Neural cell (in vitro differentiated cells): ENCODE measurements around the gene TMSB15A. TPM values are rescaled to one million over a fixed set of nuclear protein-coding genes. Genes with fewer than 3 reads are reported as not detected.

Source experiments
- H2AFZ ChIP-seq: fragments of 200-600, 300-800 bp; sonication (generic), shearing (Covaris generic); 2 replicates; pipeline ENCODE4 v1.6.0; 2014; ENCODE audit warnings: low read depth, mild to moderate bottlenecking, antibody characterized with exemption, low read length, moderate library complexity
- H3F3A ChIP-seq: fragments of 200-600 bp; shearing (Covaris generic); 2 replicates; pipeline ENCODE4 v1.6.1; 2016; ENCODE audit warnings: mild to moderate bottlenecking, moderate library complexity, mixed read lengths, antibody characterized with exemption, low read length; ENCODE audit not compliant: insufficient read depth, poor library complexity, severe bottlenecking
- H3K27ac ChIP-seq: fragments of 200-600, 300-800 bp; sonication (generic), shearing (Covaris generic); 2 replicates; pipeline ENCODE4 v1.5.1; 2014; ENCODE audit warnings: mild to moderate bottlenecking, low read length, moderate library complexity
- H3K27me3 ChIP-seq: fragments of 300-800, 200-600 bp; sonication (generic), shearing (Covaris generic); 2 replicates; pipeline ENCODE4 v1.6.0; 2014; ENCODE audit warnings: mild to moderate bottlenecking, low read depth, low read length, moderate library complexity; ENCODE audit not compliant: insufficient read depth
- H3K36me3 ChIP-seq: fragments of 300-800, 200-600 bp; sonication (generic), shearing (Covaris generic); 2 replicates; pipeline ENCODE4 v1.5.1; 2014; ENCODE audit warnings: mild to moderate bottlenecking, antibody characterized with exemption, low read length, moderate library complexity; ENCODE audit not compliant: insufficient read depth
- H3K4me2 ChIP-seq: fragments of 300-800, 200-600 bp; sonication (generic), shearing (Covaris generic); 2 replicates; pipeline ENCODE4 v1.6.0; 2014; ENCODE audit warnings: mild to moderate bottlenecking, low read length
- H3K4me3 ChIP-seq: fragments of 300-800, 200-600 bp; sonication (generic), shearing (Covaris generic); 2 replicates; pipeline ENCODE4 v1.5.1; 2014; ENCODE audit warnings: mild to moderate bottlenecking, low read length, moderate library complexity
- H3K79me2 ChIP-seq: fragments of 200-600 bp; shearing (Covaris generic); replicated peaks from 2 replicates; pipeline ENCODE4 v1.6.0; 2014; ENCODE audit warnings: mild to moderate bottlenecking, low read length, moderate library complexity; ENCODE audit not compliant: insufficient read depth
- H3K9ac ChIP-seq: fragments of 300-800, 200-600 bp; sonication (generic), shearing (Covaris generic); 2 replicates; pipeline ENCODE4 v1.6.1; 2016; ENCODE audit warnings: mild to moderate bottlenecking, low read length, mixed read lengths
- H3K9me2 ChIP-seq: fragments of 200-600 bp; shearing (Covaris generic); 2 replicates; pipeline ENCODE4 v1.6.1; 2016; ENCODE audit warnings: mild to moderate bottlenecking, low read length, mixed read lengths; ENCODE audit not compliant: insufficient read depth
- H3K9me3 ChIP-seq: fragments of 200-600, 300-800 bp; sonication (generic), shearing (Covaris generic); 2 replicates; pipeline ENCODE4 v1.6.1; 2016; ENCODE audit warnings: mild to moderate bottlenecking, mixed run types, low read length, moderate library complexity, mixed read lengths
- H4K20me1 ChIP-seq: fragments of 200-600 bp; shearing (Covaris generic); 2 replicates; pipeline ENCODE4 v1.6.1; 2016; ENCODE audit warnings: mild to moderate bottlenecking, mixed run types; ENCODE audit not compliant: insufficient read depth
- CTCF ChIP-seq: fragments of 450-650 bp; IDR thresholded peaks from 2 replicates; pipeline ENCODE4 v1.5.1; 2014; ENCODE audit warnings: antibody characterized with exemption, mild to moderate bottlenecking, moderate library complexity; ENCODE audit not compliant: poor library complexity, severe bottlenecking
- EP300 ChIP-seq: fragments of 450-650 bp; conservative IDR thresholded peaks from 2 replicates; pipeline ENCODE4 v1.6.1; 2014; ENCODE audit warnings: antibody characterized with exemption, mild to moderate bottlenecking, moderate library complexity; ENCODE audit not compliant: poor library complexity, severe bottlenecking
- EZH2 ChIP-seq: fragments of 200-600, 300-800 bp; shearing (Covaris generic), sonication (generic); IDR thresholded peaks from 2 replicates; pipeline ENCODE4 v1.6.1; 2014; ENCODE audit warnings: antibody characterized with exemption, low read length, borderline replicate concordance, mild to moderate bottlenecking; ENCODE audit not compliant: insufficient read depth, poor library complexity, severe bottlenecking
- MXI1 ChIP-seq: fragments of 450-650 bp; conservative IDR thresholded peaks from 2 replicates; pipeline ENCODE4 v1.6.1; 2014; ENCODE audit warnings: antibody characterized with exemption, mild to moderate bottlenecking; ENCODE audit not compliant: poor library complexity, severe bottlenecking
- POLR2AphosphoS5 ChIP-seq: IDR thresholded peaks from 2 replicates; pipeline ENCODE4 v1.6.1; 2012
- RAD21 ChIP-seq: fragments of 450-650 bp; conservative IDR thresholded peaks from 2 replicates; pipeline ENCODE4 v1.6.1; 2014; ENCODE audit warnings: antibody characterized with exemption, mild to moderate bottlenecking, moderate library complexity
- REST ChIP-seq: IDR thresholded peaks from 2 replicates; pipeline ENCODE4 v1.6.1; 2012; ENCODE audit warnings: borderline replicate concordance
- SMC3 ChIP-seq: fragments of 450-650 bp; conservative IDR thresholded peaks from 2 replicates; pipeline ENCODE4 v1.6.1; 2014; ENCODE audit warnings: antibody characterized with exemption, mild to moderate bottlenecking, moderate library complexity; ENCODE audit not compliant: poor library complexity
- TAF1 ChIP-seq: IDR thresholded peaks from 2 replicates; pipeline ENCODE4 v1.6.1; 2012; ENCODE audit warnings: low read depth
- polyA plus RNA-seq: library from polyadenylated mRNA; depleted of rRNA; stranded (reverse); fragments of >200 nt; gene quantifications from 2 replicates; pipeline ENCODE4 v1.2.3, GENCODE V29; 2014

TMSB15A gene
- polyA plus RNA-seq, 1 donor from 2014 or later = 1,269 TPM

- H3K27me3 ChIP-seq = no peaks in the 10 kb centered on the region
- TF ChIP-seq EP300 (no peak), CTCF (no peak), RAD21 (no peak), TAF1 (no peak), MXI1 (no peak), POLR2AphosphoS5 (no peak), EZH2 (no peak), SMC3 (no peak), REST (no peak)
- peak overlapping the region; percentile 74 for H3K4me3 ChIP-seq
Observed at GRCh38 chrX:102514536-102514935, 2.0 kb downstream of the TMSB15A start.

GRCh38 chrX:102498732-102499131 lies 17.8 kb downstream of the TMSB15A start:
- no peak overlapping the region for H2AFZ ChIP-seq
- H3K27me3 ChIP-seq = no peaks in the 10 kb centered on the region
- no peaks in the 10 kb centered on the region for H3K9me2 ChIP-seq
- no peak overlapping the region for H3K4me3 ChIP-seq
- H3K4me2 ChIP-seq = no peak overlapping the region
- no peaks in the 10 kb centered on the region for H3K9me3 ChIP-seq
- no peak overlapping the region for H3K9ac ChIP-seq
- no peaks in the 10 kb centered on the region for H4K20me1 ChIP-seq
- H3F3A ChIP-seq = no peaks in the 10 kb centered on the region
- no peak overlapping the region for H3K27ac ChIP-seq
- TF ChIP-seq EZH2 (no peak), REST (no peak), EP300 (no peak), RAD21 (no peak), TAF1 (no peak), POLR2AphosphoS5 (no peak), CTCF (no peak), MXI1 (no peak), SMC3 (no peak)
- no peaks in the 10 kb centered on the region for H3K36me3 ChIP-seq
- no peaks in the 10 kb centered on the region for H3K79me2 ChIP-seq

More at GRCh38 chrX:102514536-102514935, 2.0 kb downstream of the TMSB15A start:
- no peak overlapping the region for H3K4me2 ChIP-seq
- no peak overlapping the region for H3K9ac ChIP-seq
- H3K9me2 ChIP-seq = no peaks in the 10 kb centered on the region
- no peaks in the 10 kb centered on the region for H3K36me3 ChIP-seq
- H3K79me2 ChIP-seq = peaks cover 19% of the 10 kb centered on the region
- no peaks in the 10 kb centered on the region for H3K9me3 ChIP-seq
- H3F3A ChIP-seq = no peaks in the 10 kb centered on the region
- H4K20me1 ChIP-seq = no peaks in the 10 kb centered on the region
- H2AFZ ChIP-seq = no peak overlapping the region
- H3K27ac ChIP-seq = no peak overlapping the region
